HG03135 (cell line): ENCODE results near the gene C6orf163.
"Not testable (repeated sequence)": the region's sequence is repeated elsewhere in the genome, so short reads cannot be mapped to it uniquely, and the experiment has no call there.

Source experiments
- ATAC-seq: cut with Tn5 transposase; IDR thresholded peaks from one replicate; pipeline ENCODE4 v1.9.1; 2021; ENCODE audit warnings: mild to moderate bottlenecking, moderate library complexity; ENCODE audit not compliant: unreplicated experiment

C6orf163 gene

GRCh38 chr6:87344731-87345130 lies at the start of gene C6orf163:
TSS of gene C6orf163 (plus strand) at chr6:87344813. CDS start at chr6:87345100, 287 bp downstream.
- no peak for ATAC-seq

- no peak for ATAC-seq
Measured at GRCh38 chr6:87297119-87297518, 47.5 kb upstream of the C6orf163 start.

- not testable (repeated sequence) for ATAC-seq
Measured at GRCh38 chr6:87301277-87301676, 43.3 kb upstream of the C6orf163 start.

- ATAC-seq = no peak
Measured at GRCh38 chr6:87308970-87309369, 35.6 kb upstream of the C6orf163 start.

- ATAC-seq = no peak
Measured at GRCh38 chr6:87312860-87313259, 31.8 kb upstream of the C6orf163 start.

- ATAC-seq = no peak
Measured at GRCh38 chr6:87315071-87315470, 29.5 kb upstream of the C6orf163 start.

GRCh38 chr6:87319271-87319987 lies 25.2 kb upstream of the C6orf163 start:
- ATAC-seq = no peak

- peak; percentile 100 for ATAC-seq
Measured at GRCh38 chr6:87322304-87323212, 22.1 kb upstream of the C6orf163 start, which contains the start of gene SMIM8. TSS of gene SMIM8 (plus strand) at chr6:87322588. CDS start at chr6:87337032, 14,444 bp downstream.

GRCh38 chr6:87323880-87324279 lies 20.7 kb upstream of the C6orf163 start:
- ATAC-seq = not testable (repeated sequence)

- no peak for ATAC-seq
Measured at GRCh38 chr6:87330961-87331360, 13.7 kb upstream of the C6orf163 start.

- ATAC-seq = no peak
Measured at GRCh38 chr6:87333033-87333432, 11.6 kb upstream of the C6orf163 start.

- ATAC-seq = no peak
Measured at GRCh38 chr6:87333591-87334181, 10.9 kb upstream of the C6orf163 start.

GRCh38 chr6:87334683-87335082 lies 9.9 kb upstream of the C6orf163 start:
- no peak for ATAC-seq

GRCh38 chr6:87336367-87336766 lies 8.2 kb upstream of the C6orf163 start:
- ATAC-seq = no peak

- no peak for ATAC-seq
Measured at GRCh38 chr6:87340230-87340629, 4.4 kb upstream of the C6orf163 start.

- no peak for ATAC-seq
Measured at GRCh38 chr6:87341158-87341557, 3.5 kb upstream of the C6orf163 start.

GRCh38 chr6:87341899-87342298 lies 2.7 kb upstream of the C6orf163 start:
- ATAC-seq = peak; percentile 88

- no peak for ATAC-seq
Measured at GRCh38 chr6:87342829-87343228, 1.8 kb upstream of the C6orf163 start.

- no peak for ATAC-seq
Measured at GRCh38 chr6:87346700-87347099, 2.1 kb downstream of the C6orf163 start.

GRCh38 chr6:87349896-87350295 lies 5.3 kb downstream of the C6orf163 start:
- no peak for ATAC-seq

GRCh38 chr6:87350516-87350915 lies 5.9 kb downstream of the C6orf163 start:
- no peak for ATAC-seq
